GM19452 (cell line): ENCODE measurements around the gene AMPD3.
A peak's percentile ranks its signal among the peaks of the same experiment; 100 is the strongest.

Source experiments
- ATAC-seq: cut with Tn5 transposase; IDR thresholded peaks from one replicate; pipeline ENCODE4 v1.9.1; 2021; ENCODE audit not compliant: unreplicated experiment

The AMPD3 gene

DNA sequence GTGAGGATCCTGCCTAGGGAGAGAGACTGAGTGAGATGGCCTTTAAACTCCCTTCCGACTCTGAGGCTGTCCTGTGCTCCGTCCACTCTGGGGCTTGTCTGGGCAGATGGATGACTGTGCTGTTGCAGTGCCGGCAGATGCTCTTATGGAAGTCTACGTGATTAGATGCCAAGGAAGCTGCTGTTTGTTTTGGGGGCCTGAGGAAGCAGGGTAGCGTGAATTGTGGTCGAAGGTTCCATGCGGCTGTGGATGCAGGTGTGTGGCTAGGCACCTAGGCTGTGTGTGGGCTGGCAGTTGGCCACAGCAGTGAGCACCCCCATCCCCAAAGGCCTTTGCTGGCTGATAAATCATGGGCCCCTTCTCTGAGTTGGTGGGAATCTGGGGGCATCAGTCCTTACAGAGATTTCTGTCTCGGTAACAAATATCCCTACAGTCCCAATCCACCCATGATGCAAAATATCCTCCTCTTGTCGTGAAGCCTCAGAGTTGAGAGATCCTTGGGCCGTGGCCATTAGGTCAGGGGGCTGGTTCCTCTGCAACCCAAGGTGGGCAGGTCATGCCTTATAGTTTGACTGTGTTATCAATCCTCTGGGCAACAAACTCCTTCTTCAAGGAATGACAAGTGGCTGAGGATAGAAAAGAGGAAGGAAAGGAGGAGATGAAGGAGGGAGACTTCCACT, 31.2 kb downstream of the AMPD3 start:
- no peak for ATAC-seq

- no peak for ATAC-seq
These were observed 32.1 kb downstream of the AMPD3 start for GRCh38 chr11:10487002-10487647.

DNA sequence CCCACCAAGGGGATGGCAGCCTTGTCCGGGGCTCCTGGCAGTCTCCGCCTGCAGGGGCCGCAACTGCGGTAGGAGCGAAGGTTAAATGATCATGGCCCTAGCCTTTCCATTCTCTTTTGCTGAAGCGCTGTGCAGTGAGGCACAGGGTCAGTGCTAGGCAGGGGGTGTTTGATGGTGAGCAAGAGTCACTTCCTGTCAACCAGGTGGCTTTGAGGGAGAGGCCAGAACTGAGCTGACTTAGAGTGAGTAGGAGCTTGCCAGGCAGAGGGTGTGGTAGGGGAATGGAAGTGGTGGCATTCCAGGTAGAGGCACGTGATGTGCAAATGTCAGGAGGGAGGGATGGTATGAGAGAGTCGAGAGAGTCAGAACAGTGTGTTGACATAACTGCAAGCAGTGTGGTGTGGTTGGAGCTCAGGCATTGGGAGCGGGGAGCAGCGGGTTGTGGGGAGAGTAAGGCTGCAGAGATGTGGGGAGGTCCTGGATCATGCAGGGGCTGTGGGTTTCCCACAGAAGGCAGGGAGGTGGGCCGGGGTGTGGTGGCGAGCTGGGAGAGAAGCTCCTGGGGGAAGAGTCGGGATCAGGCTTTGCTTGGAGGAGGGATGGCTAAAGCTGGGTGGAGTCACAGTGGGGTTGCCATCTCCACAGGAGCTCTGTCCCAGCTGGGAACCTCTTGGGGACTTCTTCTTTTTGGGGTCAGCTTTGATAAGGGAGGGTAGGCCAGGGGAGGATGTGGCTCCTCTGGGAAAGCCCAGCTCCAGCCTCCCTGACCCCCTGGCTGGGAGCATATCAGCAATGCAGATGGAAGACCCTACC, 33.3 kb downstream of the AMPD3 start:
- no peak for ATAC-seq

DNA sequence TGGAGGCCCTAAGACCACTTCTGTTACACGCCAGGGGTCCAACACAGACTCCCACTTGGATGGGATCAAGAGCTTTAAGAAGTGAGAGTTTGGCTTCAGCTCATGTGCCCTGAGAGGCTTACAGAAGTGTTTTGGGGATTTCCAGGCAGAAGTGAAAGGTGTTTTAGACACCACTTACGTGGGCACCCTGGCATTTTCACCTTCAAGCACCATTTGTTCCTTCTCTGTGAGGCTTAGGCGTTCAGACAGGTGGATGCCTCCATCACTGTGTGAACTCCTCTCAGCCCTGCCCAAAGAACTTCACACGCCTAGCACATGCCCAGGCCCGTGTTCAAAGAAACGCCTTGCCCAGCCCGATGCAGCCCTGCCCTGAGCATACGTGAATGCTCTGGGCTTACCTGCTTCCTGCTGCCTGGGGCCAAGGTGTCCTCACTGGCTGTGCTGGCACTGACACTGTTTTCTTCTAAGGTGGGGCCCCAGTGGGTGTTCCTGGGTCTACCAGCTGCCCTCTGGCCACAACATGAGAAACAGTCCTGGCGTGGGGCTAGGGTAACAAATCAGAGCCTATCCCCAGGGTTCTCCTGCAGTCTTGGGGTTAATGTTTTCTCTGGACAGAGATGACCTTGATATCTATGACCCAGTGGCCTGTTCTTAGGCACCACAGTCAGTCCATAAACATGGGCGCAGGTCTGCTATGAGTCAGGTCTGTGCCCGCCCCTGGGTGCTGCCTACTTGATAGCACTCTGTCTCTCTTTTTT, 34.0 kb downstream of the AMPD3 start:
- ATAC-seq: peak; percentile 64

DNA sequence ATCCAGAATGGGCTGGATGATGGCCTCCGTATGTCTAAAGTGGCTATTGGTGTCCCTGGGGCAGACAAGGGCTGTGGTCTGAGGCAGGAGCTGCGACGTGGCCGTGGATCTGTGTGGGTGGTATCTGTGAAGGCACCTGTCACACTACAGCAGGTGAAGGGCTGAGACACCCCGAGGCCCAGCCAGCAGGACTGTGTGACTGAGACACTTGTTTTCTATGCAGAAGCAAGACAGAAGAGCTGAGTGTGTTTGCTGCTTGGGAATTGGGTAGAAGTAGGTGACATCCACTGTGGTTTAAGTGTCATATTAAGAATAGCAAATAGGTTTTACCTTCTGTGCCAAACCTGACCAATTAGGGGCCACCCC, 35.0 kb downstream of the AMPD3 start:
- no peak for ATAC-seq

GRCh38 chr11:10490398-10491241, 35.6 kb downstream of the AMPD3 start:
- ATAC-seq: no peak

GRCh38 chr11:10492084-10492483, 37.0 kb downstream of the AMPD3 start:
- no peak for ATAC-seq

- no peak for ATAC-seq
These were observed 38.1 kb downstream of the AMPD3 start for GRCh38 chr11:10493041-10493663.

DNA sequence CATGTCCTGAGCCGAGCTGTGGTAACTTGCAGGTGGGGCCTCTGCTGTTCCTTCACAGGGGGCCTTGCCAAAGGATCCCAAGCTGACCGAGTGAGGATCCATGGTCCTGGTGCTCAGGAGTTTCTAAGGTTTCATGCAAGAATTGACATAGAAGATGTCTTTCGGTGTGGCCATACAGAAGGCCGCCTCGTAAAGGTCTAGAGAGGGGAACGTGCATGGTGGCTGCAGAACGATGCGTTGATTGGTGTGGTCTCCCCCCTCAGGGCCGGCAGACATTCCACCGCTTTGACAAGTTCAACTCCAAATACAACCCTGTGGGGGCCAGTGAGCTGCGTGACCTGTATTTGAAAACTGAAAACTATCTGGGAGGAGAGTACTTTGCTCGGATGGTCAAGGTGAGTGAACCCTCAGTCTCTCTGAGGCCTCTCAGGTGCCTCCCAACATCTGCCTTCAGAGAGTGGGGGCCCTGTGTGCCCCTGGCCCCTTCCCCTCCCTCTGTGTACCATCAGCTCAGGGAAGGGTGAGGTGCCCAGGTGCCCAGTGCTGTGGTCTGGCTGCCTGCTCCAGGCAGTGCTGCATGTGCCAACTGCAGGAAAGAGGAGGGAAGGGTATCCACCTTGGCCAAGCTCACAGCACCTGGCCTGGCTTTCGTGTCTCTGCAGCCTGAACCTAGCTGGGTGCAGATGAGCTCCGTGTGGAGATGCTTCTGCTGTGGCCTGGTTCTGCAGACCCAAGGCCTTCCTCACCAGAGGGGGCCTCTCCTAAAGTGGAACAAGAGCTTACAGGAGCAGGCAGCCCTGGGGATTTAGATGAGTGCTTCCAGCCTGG, 39.8 kb downstream of the AMPD3 start:
- ATAC-seq: no peak

GRCh38 chr11:10495464-10495786, 40.4 kb downstream of the AMPD3 start:
- ATAC-seq: no peak

DNA sequence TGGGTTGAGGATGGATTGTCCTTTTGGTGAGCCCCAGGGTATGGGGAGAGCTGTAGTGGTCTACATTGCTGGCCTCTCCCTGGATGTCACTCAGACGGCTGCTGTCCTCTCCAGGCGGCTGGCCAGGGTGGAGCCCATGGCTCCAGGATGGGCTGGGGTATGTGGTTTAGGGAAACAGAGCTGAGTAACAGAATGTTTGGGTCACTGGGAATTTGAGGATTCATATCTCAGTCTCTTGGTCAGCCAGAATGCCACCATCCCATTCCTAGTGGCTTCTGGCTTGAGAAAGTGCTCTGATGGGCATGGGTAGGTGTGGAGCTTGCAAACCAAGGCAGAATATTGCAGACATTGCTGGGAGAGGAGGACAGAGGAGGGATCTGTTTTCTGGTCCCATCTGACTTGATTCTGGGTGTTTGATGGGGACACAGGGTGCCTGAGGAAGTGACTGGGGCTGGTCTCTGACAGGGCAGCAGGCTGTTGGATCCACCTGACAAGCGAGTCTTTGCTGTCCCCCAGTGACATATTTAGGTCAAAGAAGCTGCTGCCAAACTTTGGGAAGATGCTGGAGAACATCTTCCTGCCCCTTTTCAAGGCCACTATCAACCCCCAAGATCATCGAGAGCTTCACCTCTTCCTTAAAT, 41.4 kb downstream of the AMPD3 start:
- ATAC-seq: no peak

DNA sequence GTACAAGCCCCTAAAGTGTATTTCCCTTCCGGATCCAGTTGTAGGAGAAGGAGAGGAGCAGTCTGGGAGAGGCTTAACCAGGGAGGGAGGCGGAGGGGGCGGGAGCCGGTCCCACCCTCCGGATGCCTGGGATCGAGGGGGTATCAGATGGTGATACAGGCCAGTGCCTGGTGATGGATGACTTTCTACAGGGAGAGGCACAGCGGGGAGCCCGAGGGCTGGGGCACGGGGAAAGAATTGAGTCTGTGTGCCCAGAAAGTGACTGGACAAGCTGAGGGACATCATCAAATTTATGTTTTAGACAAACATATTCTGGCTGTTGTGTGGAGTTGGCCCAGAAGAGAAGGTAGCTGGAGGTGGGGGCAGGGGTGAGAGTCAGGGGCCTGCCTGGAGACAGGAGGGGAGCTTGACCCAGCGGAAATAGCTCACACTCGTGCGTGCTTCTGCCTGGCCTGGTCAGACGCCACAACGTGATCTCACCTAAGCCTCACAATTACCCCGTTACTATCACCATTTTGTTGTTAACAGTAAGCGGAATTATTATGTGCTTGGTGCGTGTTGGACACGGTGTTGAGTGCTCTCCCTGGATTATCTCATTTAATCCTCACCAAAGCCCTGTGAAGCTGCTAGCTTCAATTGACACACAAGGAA, 42.4 kb downstream of the AMPD3 start:
- no peak for ATAC-seq

- no peak for ATAC-seq
These were observed 42.9 kb downstream of the AMPD3 start for GRCh38 chr11:10498022-10498400.

- ATAC-seq: no peak
These were observed 43.6 kb downstream of the AMPD3 start for GRCh38 chr11:10498426-10499250.

DNA sequence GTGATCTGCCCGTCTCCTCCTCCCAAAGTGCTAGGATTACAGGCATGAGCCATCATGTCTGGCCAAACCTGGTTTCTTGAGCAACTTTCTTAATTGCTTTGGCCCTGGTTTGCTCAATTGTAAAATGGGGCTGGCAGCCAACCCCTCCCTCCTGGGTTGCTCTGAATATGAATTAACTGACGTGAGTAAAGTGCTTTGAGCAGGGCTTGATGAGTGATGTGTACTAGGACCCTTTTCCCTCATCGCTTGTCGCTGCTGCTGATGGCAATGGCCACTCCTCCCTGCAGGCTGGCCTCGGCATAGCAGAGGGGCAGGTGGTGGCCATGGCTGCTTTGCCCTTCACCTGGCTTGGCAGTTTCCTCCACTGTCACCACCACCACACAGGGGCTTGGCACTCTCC, 44.4 kb downstream of the AMPD3 start:
- no peak for ATAC-seq

DNA sequence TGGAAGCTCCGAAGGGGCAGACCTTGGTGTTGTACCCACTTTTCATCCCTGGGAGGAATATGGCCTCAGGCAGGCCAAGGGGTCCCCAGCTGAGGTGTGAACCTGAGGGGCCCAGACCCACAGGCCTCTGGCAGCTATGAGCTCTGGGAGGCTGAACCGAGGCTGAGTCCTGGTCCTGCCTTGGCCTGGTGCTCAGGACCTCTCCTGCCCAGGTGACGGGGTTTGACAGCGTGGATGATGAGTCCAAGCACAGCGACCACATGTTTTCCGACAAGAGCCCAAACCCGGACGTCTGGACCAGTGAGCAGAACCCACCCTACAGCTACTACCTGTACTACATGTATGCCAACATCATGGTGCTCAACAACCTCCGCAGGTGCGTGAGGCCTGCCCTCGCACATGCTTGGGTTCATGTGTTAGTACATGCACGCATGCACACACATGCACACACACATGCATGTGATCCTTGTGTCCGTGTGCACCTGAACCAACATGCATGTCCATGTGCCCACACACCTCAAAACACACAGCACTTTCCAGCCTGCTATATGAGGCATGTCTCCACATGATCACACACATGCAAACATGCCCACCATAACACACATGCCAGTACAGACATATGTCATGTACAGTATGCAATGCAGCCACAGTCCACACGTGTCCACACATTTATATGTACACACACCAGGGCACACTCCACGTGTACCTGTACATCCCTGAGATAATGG, 45.0 kb downstream of the AMPD3 start:
- no peak for ATAC-seq
